Activated CD4-positive, alpha-beta T cell treated with anti-CD3 and anti-CD28 coated beads for 36 hours (primary cell): ENCODE measurements around the gene MS4A2. TPM values are rescaled to one million over a fixed set of nuclear protein-coding genes. Genes with fewer than 3 reads are reported as not detected.
"Not testable (repeated sequence)": the region's sequence is repeated elsewhere in the genome, so short reads cannot be mapped to it uniquely, and the experiment has no call there.

ENCODE experiments used
- ATAC-seq: fragments of 200-7000 bp; cut with Tn5 transposase; one replicate; pipeline ENCODE4 v1.10.0; 2021; ENCODE audit warnings: mild to moderate bottlenecking, moderate library complexity
- CTCF ChIA-PET: fragments of 350-600 bp; sonication (Branson Sonifier 250); formaldehyde crosslinking; loops from one replicate; lab custom pipeline; 2021; ENCODE audit warnings: antibody characterized with exemption; lab: Charles Lee
- POLR2A ChIA-PET: fragments of 350-600 bp; sonication (Branson Sonifier 250); formaldehyde crosslinking; loops from one replicate; lab custom pipeline; 2021; ENCODE audit warnings: antibody characterized with exemption, inconsistent platforms; lab: Charles Lee
- DNase-seq: peaks from one replicate; pipeline ENCODE4 v3.0.0-alpha.2; 2020
- H3K27ac Mint-ChIP-seq: one replicate; pipeline ENCODE4 v1.8.0; 2021; ENCODE audit warnings: mixed read lengths
- H3K27me3 Mint-ChIP-seq: one replicate; pipeline ENCODE4 v1.8.0; 2021; ENCODE audit warnings: mixed read lengths
- H3K36me3 Mint-ChIP-seq: one replicate; pipeline ENCODE4 v1.8.0; 2021; ENCODE audit warnings: low read depth, mixed read lengths
- H3K4me1 Mint-ChIP-seq: one replicate; pipeline ENCODE4 v1.8.0; 2021; ENCODE audit warnings: mixed read lengths
- H3K4me3 Mint-ChIP-seq: one replicate; pipeline ENCODE4 v1.8.0; 2021; ENCODE audit warnings: mild to moderate bottlenecking, moderate library complexity, mixed read lengths
- H3K9me3 Mint-ChIP-seq: one replicate; pipeline ENCODE4 v1.8.0; 2021; ENCODE audit warnings: low read depth, mixed read lengths
- intact Hi-C, 2 experiments: fragments of 100-400 bp; cut with DNase I in 1 of 2; cut with micrococcal nuclease in 1 of 2; formaldehyde crosslinking; loops; one replicate each; pipeline versions ENCODE4 v1.14.2 to v1.15.1; 2022 to 2024; cut with DNase I, micrococcal nuclease
- total RNA-seq, 2 experiments: library from RNA; stranded (reverse); gene quantifications; one replicate each; pipeline ENCODE4 v1.2.3, GENCODE V29; 2021

The MS4A2 gene
- not detected for total RNA-seq

- H3K4me1 Mint-ChIP-seq, result no peaks in the 10 kb centered on the region
- ChIA-PET POLR2A (no interaction called here), CTCF (interaction anchor here (1.1 kb wide), 1 partner anchor 42 kb away, joined by 3 read pairs; no protein-coding TSS in a partner anchor)
- H3K36me3 Mint-ChIP-seq, result no peaks in the 10 kb centered on the region
- intact Hi-C loops, result no loop called here
- H3K27ac Mint-ChIP-seq, result no peak within 1 kb of the TSS
- DNase-seq (no peak), ATAC-seq (no peak)
- H3K9me3 Mint-ChIP-seq, result no peaks in the 10 kb centered on the region
- H3K4me3 Mint-ChIP-seq, result no peak within 1 kb of the TSS
- H3K27me3 Mint-ChIP-seq, result peaks cover 20% of the 10 kb centered on the region
Observed at GRCh38 chr11:60088364-60088763, at the start of gene MS4A2. TSS of gene MS4A2 (plus strand) at chr11:60088664. CDS start at chr11:60088766, 102 bp downstream.

- ChIA-PET CTCF (interaction anchor here (0.5 kb wide), 1 partner anchor 29 kb away, joined by 3 read pairs; no protein-coding TSS in a partner anchor), POLR2A (no interaction called here)
Observed at GRCh38 chr11:60040109-60040508, 48.4 kb upstream of the MS4A2 start, which contains the start of gene OOSP2. TSS of gene OOSP2 (plus strand) at chr11:60040409. CDS start at chr11:60040460, 51 bp downstream.

GRCh38 chr11:60050422-60050821, 38.0 kb upstream of the MS4A2 start:
- H3K4me1 Mint-ChIP-seq, H3K4me3 Mint-ChIP-seq, ATAC-seq, H3K27ac Mint-ChIP-seq, CTCF ChIA-PET, DNase-seq, POLR2A ChIA-PET, H3K36me3 Mint-ChIP-seq, H3K9me3 Mint-ChIP-seq, intact Hi-C loops: not testable (repeated sequence)
- H3K27me3 Mint-ChIP-seq, result peaks cover 11% of the 10 kb centered on the region

More at GRCh38 chr11:60040109-60040508, 48.4 kb upstream of the MS4A2 start, which contains the start of gene OOSP2:
- Mint-ChIP-seq H3K27me3 (peaks cover 5% of the 10 kb centered on the region), H3K4me1 (no peaks in the 10 kb centered on the region), H3K4me3 (no peak within 1 kb of the TSS), H3K9me3 (no peaks in the 10 kb centered on the region), H3K36me3 (no peaks in the 10 kb centered on the region), H3K27ac (no peak within 1 kb of the TSS)
- DNase-seq (no peak), ATAC-seq (no peak)
- intact Hi-C loops, result no loop called here

GRCh38 chr11:60050839-60051238, 37.6 kb upstream of the MS4A2 start:
- H3K36me3 Mint-ChIP-seq, POLR2A ChIA-PET, DNase-seq, H3K4me3 Mint-ChIP-seq, H3K27me3 Mint-ChIP-seq, H3K4me1 Mint-ChIP-seq, intact Hi-C loops, CTCF ChIA-PET, ATAC-seq, H3K27ac Mint-ChIP-seq, H3K9me3 Mint-ChIP-seq: not testable (repeated sequence)

- CTCF ChIA-PET, result no interaction called here
- ATAC-seq (no peak), DNase-seq (no peak)
- H3K27me3 Mint-ChIP-seq, result peaks cover 13% of the 10 kb centered on the region
- H3K4me1 Mint-ChIP-seq, result peaks cover 2% of the 10 kb centered on the region
- no peak within 1 kb of the TSS for H3K4me3 Mint-ChIP-seq
- no peaks in the 10 kb centered on the region for H3K36me3 Mint-ChIP-seq
- H3K9me3 Mint-ChIP-seq, result no peaks in the 10 kb centered on the region
- POLR2A ChIA-PET, result no interaction called here
- no peak within 1 kb of the TSS for H3K27ac Mint-ChIP-seq
- intact Hi-C loops, result no loop called here
Observed at GRCh38 chr11:60056349-60056969, 32.0 kb upstream of the MS4A2 start, which contains the start of gene MS4A3. TSS of gene MS4A3 (plus strand) at chr11:60056665. CDS start at chr11:60061161, 4,496 bp downstream.

DNA sequence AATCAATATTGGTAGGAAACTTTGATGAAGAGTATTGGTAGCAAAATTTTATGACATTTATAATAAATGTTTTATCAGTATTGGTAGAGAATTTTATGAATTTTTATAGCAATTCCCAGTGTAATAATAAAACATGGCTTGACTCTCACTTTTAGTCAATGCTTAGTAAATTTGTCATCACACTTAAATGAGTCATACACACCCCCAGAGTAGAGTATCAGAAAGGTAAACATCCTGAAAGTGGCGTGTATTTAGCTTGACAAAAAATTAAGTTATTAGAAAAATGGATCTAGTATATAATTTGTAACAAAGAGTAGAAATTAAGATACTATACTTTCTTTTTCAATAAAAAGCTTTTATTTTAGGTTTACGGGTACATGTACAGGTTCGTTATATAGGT, 29.4 kb upstream of the MS4A2 start:
- Mint-ChIP-seq H3K27me3 (peaks cover 11% of the 10 kb centered on the region), H3K9me3 (no peaks in the 10 kb centered on the region), H3K36me3 (no peaks in the 10 kb centered on the region), H3K27ac (no peak overlapping the region), H3K4me3 (no peak overlapping the region), H3K4me1 (peaks cover 2% of the 10 kb centered on the region)
- intact Hi-C loops, result no loop called here
- ChIA-PET POLR2A (no interaction called here), CTCF (no interaction called here)
- no peak for DNase-seq
- peak; percentile 74 for ATAC-seq

DNA sequence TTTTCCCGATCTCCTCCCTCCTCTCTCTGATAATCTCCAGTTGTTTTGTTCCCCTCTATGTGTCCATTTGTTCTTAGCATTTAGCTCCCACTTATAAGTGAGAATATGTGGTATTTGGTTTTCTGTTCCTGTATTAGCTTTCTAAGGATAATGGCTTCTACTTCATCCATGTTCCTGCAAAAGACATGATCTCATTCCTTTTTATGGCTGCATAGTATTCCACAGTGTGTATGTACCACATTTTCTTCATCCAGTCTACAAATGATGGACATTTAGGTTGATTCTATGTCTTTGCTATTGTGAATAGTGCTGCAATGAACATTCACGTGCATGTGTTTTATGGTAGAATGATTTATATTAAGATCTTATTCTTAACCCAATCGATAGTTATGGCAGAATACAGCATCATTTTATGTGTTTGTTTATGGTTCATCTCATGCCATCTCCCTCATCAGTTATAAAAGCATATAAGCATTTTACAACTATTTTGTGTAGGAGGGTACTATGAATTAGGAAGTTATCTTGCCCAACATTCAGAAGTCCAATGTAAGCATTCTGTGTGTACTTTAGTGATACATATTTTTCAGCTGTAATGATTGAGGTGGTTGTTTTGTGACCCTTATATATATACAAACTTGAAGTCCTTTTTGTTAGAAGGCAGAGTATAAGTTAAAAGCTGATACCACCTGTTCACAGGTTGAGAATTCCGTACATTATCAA, 28.8 kb upstream of the MS4A2 start:
- peaks cover 11% of the 10 kb centered on the region for H3K27me3 Mint-ChIP-seq
- DNase-seq, result no peak
- ATAC-seq, result no peak
- intact Hi-C loops, result no loop called here
- H3K27ac Mint-ChIP-seq, result no peak overlapping the region
- POLR2A ChIA-PET, result no interaction called here
- H3K9me3 Mint-ChIP-seq, result no peaks in the 10 kb centered on the region
- no peaks in the 10 kb centered on the region for H3K36me3 Mint-ChIP-seq
- peaks cover 2% of the 10 kb centered on the region for H3K4me1 Mint-ChIP-seq
- H3K4me3 Mint-ChIP-seq, result no peak overlapping the region
- CTCF ChIA-PET, result interaction anchor here (0.6 kb wide), 1 partner anchor 211 kb away, joined by 3 read pairs; no protein-coding TSS in a partner anchor

DNA sequence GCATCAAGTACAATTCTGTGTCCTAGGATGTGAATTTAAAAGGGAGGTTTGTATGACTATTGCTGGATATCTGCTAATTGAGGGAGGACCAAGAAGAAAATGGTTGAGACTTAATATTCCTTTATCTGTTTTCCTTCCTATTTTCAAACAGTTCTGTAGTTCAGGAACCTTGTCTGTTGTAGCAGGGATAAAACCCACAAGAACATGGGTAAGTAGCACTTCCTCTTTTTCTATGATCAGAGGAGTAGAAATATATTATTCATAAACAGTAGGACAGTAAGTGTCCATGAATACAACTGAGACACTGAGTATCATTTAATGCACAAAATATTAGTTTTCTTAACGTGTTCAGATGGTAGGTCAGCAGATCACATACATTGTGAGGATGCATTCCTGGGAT, 24.4 kb upstream of the MS4A2 start:
- Mint-ChIP-seq H3K27ac (no peak overlapping the region), H3K4me3 (no peak overlapping the region), H3K27me3 (peaks cover 4% of the 10 kb centered on the region), H3K36me3 (no peaks in the 10 kb centered on the region), H3K9me3 (no peaks in the 10 kb centered on the region), H3K4me1 (peaks cover 2% of the 10 kb centered on the region)
- ATAC-seq, result no peak
- intact Hi-C loops, result no loop called here
- ChIA-PET POLR2A (no interaction called here), CTCF (no interaction called here)
- no peak for DNase-seq

GRCh38 chr11:60065801-60066200, 22.7 kb upstream of the MS4A2 start:
- DNase-seq (no peak), ATAC-seq (no peak)
- H3K36me3 Mint-ChIP-seq, result no peaks in the 10 kb centered on the region
- peaks cover 6% of the 10 kb centered on the region for H3K27me3 Mint-ChIP-seq
- ChIA-PET POLR2A (no interaction called here), CTCF (interaction anchor here (0.8 to 1.2 kb wide), 3 partner anchors 9 to 48 kb away, joined by 3 read pairs; no protein-coding TSS in a partner anchor)
- no peaks in the 10 kb centered on the region for H3K9me3 Mint-ChIP-seq
- no peaks in the 10 kb centered on the region for H3K4me1 Mint-ChIP-seq
- no peak overlapping the region for H3K4me3 Mint-ChIP-seq
- no peak overlapping the region for H3K27ac Mint-ChIP-seq
- intact Hi-C loops, result no loop called here

DNA sequence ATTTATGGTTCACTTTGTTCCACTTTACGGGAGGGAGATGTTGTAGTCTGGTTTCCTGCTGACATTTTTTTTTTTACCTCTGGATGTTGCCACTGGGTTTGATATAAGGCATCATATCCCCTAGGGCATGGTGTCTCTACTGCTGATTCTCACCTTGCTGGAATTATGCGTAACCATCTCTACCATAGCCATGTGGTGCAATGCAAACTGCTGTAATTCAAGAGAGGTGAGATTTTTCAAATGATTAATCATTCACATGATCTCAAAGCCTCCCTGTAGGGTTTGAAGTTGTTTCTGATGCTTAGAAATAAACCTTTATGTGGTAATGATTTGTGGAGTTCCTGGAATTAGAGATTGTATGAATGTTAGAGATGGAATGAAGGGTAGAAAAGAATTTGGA, 19.0 kb upstream of the MS4A2 start:
- intact Hi-C loops, result no loop called here
- ChIA-PET POLR2A (no interaction called here), CTCF (no interaction called here)
- H3K27me3 Mint-ChIP-seq, result peaks cover 6% of the 10 kb centered on the region
- no peaks in the 10 kb centered on the region for H3K4me1 Mint-ChIP-seq
- H3K36me3 Mint-ChIP-seq, result no peaks in the 10 kb centered on the region
- H3K27ac Mint-ChIP-seq, result no peak overlapping the region
- H3K4me3 Mint-ChIP-seq, result no peak overlapping the region
- no peaks in the 10 kb centered on the region for H3K9me3 Mint-ChIP-seq
- ATAC-seq (no peak), DNase-seq (no peak)

- intact Hi-C loops, result not testable (repeated sequence)
- CTCF ChIA-PET, result interaction anchor here (0.6 kb wide), 1 partner anchor 47 kb away, joined by 3 read pairs; no protein-coding TSS in a partner anchor
Observed at GRCh38 chr11:60071644-60072043, 16.8 kb upstream of the MS4A2 start.

More at GRCh38 chr11:60071644-60072043, 16.8 kb upstream of the MS4A2 start:
- H3K36me3 Mint-ChIP-seq, H3K27ac Mint-ChIP-seq, H3K27me3 Mint-ChIP-seq, DNase-seq, H3K9me3 Mint-ChIP-seq, H3K4me1 Mint-ChIP-seq, POLR2A ChIA-PET, ATAC-seq, H3K4me3 Mint-ChIP-seq: not testable (repeated sequence)
